Ramos (cell line): Measurements from ENCODE around the gene MESD.

Experiments used
- in situ Hi-C: fragments of 300-500 bp; cut with MboI; formaldehyde crosslinking; loops from one replicate; pipeline ENCODE4 v1.14.3; 2022; ENCODE audit warnings: low sequenced_read_pairs; ENCODE audit not compliant: unreplicated experiment

The MESD gene

DNA sequence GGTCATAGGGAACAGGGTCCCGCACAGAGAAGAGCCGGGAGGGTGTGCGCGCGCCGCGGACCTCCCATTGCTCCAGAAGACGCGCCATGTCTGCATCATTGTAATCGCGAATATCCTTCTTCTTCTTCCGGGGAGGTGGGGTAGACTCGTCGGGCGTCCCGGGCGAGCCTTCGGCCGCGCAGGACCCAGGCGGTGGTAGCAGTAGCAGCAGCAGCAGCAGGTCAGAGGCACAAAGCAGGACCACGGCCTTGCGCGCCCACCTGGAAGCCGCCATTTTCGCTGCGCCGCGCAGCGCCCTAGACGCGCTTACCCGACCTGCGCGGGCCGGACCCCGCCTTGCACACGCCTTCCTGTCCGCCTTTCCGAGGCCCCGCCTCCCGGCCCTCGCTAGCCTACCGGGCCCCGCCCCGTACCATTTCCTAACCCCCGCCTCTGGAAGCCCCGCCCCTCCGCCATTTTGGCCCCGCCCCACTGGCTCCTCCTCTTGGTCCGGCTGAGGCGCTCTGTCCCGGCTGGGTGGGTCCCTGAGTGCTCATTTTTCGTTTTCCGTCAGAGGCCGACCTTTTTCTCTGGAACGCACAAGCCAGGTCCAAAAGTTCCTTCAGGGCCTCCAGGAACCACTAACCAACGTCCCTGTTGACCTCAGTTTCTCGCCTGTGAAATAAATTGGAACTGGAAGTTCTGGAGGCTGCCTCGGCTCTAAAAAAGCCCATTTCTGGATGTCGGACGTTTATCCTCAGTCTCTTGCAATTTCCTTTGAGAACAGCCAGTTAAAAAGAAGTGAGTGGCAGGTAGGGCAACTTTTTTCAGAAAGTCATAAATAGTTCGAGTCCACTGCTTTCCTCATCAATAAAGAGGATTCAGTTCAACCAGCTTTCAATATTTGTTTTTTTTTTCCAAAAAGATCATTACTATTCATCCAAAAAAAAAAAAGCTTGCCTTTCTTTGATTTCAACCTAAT, at the start of gene MESD:
Gene MESD (minus strand): TSS at position 302 of the 961 bp plus-strand sequence. CDS start 28 bp downstream, at position 274.
- in situ Hi-C loops: loop anchor here (25.0 kb wide), 1 partner anchor 873 kb away; no protein-coding TSS in a partner anchor

DNA sequence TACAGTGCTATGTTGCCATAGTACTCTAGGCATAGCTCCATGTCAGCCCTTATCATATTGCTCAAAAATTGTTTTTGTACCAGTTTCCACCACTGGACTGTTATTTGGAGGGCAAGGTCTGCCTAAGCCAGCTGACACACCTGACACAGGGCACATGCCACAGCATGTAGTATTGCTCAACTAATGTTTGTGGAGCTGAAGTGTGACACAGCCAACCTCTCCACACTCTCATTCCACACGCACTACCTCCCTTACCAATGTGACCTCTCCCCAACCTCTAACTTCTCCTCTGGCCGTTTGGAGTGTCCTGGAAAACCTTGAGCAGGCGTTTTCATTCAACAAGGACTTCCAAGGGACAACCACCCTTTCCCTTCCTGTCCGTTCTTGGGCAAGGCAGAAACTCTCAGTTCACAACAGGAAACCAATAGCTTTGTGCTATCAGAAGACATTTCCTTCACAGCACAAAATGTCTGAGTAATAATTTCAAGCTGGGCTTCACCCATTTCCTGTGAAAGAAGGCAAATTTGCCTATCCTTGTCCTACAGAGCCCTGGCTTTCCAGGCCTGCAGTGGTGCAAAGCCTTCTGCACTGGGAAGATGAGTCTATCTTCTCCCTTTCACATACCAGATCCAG, 49.5 kb upstream of the MESD start:
- in situ Hi-C loops: no loop called here

DNA sequence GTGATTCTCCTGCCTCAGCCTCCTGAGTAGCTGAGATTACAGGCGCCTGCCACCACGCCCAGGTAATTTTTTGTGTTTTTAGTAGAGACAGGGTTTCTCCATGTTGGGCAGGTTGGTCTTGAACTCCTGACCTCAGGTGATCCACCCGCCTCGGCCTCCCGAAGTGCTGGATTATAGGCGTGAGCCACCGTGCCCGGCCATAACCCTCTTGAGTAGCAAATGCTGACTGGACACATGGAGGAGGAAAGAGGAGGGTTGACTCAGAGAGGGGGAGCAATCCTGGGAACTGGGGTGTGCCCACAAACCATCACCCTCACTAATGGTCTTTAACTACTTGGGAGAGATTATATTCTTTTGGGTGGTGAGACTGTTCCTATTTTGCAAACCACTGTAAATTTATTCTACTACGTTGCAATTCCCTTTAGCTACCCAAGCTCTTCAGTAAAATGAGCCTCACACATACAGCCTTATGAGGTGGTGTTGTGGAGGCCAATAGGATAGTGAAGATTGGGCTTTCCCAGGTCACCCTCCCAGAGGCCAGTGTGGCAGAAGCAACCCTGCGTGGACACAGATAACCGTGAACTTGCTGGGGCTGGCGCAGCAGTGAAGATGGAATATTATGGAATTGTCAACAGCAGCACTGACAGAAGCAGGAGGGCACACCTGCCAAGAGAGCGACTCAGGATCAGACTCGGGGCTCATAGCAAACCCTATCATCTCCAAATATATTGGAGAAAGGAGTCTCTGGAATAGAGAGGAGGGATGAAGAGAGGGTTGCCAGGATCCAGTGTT, 48.5 kb upstream of the MESD start:
- in situ Hi-C loops: no loop called here

DNA sequence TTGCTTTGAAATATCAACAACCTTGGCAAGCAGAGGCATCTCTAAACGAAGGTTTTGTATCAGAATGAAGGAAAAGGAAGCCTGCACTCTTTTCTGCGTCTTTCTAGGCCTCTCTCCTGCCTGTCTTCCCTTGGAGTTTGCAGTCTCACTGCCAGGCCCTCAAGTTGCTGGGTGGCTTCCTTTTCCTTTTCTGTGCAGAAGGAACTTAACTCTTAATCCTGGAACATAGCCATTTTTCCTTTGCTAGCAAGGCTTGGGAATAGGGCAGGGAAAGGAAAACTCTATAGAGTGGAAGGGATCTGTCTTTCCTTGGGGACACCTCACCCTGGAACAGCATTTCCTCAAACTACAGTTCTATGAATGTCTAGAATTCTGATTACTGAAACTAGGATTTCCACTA, 43.9 kb upstream of the MESD start:
- in situ Hi-C loops: no loop called here

DNA sequence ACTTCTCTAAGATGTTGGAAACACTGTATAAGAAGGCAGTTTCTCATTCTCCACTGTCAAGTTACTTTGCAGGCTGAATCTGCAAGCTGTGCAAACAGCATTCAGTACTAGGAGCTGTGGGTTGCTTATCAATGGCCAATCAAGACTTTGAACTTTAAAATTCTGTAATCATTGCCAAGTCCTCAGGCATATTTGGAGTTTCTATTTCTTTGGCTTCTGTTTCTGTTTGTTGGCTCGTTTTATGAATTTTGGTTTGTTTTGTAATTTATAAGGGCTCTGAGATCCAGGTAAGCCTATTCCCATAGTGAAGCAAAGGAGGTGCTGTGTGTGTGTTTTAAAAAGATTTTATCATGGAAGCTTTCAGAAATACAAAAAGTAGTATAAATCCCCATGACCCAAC, 43.2 kb upstream of the MESD start:
- in situ Hi-C loops: no loop called here

DNA sequence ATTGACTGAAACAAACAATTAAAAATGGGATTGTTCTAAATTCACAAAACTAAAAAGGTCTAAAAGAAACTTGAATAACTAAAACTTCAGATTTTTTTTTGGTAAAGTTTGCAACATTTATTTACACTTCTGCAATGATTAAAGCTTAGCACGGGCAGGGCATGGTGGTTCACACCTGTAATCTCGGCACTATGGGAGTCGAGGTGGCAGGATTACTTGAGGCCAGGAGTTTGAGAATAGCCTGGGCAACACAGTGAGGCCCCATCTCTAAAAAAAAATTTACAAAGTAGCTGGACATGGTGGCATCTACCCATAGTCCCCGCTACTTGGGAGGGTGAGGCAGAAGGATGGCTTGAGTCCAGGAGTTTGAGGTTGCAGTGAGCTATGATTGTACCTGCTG, 42.7 kb upstream of the MESD start:
- in situ Hi-C loops: no loop called here

DNA sequence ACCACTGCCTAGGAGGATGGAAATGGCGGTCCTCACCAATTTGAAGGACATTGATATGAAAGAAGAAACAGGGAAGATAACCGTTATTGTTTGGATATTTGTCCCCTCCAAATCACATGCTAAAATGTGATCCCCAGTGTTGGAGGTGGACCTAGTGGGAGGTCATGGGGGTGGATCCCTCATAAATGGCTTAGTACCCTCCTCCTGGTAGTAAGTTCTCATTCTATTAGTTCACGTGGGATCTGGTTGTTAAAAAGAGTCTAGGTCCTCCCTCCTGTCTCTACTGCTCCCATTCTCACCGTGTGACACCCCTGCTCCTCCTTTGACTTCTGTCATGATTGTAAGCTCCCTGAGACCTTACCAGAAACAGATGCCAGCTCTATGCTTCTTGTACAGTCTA, 41.6 kb upstream of the MESD start:
- in situ Hi-C loops: no loop called here

DNA sequence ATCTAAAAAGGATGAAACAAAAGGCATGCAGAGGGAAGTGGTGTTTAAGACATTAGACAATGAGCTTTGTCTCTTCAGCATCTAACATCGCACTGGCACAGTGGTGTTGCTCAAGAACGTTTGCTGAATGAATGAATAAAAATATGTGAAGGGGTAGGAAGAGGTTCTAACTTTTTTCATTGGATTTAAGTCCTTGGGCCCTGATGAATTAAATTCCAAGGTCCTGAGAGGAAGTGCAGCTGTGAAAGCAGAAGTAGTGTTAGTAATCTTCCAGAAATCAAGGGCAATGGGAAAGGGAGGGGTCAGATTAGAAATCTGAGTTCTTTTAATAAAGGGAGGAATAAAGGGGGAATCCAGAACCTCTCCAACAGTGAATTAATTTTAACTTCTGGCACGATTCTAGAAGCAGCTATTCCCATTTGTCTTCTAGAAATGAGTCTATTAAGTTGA, 40.7 kb upstream of the MESD start:
- in situ Hi-C loops: no loop called here

DNA sequence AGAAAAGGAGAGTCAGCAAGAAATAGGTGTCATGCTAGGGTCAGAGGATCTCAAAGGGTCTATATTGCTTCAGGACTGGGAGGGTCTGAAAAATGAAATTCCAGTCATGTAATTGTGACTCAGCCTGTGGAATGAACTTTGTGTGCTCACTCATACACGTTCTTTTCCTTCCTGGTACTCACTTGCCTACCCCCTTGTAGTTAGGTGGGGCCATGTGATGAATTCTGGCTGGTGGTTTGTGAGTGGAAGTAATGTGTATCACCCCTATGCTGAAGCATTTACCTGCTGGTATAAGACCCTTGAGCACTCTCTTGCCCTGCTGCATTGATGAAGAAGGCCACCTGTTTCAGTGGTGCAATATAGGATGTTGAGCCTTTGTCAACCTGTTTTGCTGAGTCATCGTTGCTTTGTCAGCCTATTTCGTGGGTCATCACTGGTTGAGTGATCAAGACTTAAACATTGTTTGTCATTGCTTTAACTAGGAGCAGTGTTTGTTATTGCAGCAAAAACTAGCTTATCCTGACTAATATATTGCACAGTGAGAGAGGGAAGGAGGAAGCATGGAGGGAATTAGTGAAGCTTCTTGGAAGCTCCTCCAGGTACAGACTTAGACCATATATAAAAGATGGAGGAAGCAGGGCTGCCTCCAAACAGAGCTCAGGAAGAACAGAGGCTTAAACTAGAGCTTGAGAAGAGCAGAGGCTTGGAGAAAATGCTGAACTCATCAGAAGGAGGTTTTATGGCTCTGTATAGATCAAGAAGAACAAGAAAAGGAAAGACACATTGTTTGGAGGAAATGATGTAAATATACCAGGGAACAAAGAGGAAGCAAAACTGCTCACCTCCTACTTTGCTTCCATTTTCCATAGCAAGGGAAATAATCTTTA, 40.0 kb upstream of the MESD start:
- in situ Hi-C loops: no loop called here

DNA sequence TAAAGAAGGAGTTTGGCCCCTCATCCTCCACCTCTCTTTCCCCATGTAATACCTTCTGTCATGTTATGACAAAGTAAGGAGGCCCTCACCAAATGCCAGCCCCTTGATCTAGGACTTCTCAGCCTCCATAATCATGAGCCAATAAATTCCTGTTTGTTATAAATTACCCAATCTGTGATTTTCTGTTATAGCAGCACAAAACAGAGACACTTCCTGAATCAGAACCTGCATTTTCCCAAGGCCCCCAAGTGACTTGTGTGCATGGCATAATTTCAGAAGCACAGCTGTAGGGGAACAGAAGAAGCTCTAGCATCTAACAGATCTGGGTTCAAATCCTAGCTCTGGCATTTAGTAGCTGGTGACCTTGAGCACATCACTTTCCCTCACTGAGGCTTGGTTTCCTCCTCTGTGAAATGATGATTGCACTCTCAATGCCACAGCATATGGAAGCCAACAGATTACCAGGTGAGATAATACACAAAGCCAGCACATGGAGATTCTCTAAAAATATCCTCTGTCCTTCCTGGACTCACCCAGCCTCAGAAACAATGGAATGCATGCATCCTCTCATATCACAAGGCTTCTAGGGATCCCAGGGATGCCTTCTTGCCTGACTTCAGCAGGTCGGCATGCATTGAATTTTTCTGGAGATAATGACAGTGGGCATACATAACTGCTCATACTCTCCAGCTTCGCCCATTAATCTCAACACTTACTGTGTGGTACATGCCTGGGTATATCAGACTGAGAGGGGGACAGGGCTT, 37.4 kb upstream of the MESD start:
- in situ Hi-C loops: no loop called here

DNA sequence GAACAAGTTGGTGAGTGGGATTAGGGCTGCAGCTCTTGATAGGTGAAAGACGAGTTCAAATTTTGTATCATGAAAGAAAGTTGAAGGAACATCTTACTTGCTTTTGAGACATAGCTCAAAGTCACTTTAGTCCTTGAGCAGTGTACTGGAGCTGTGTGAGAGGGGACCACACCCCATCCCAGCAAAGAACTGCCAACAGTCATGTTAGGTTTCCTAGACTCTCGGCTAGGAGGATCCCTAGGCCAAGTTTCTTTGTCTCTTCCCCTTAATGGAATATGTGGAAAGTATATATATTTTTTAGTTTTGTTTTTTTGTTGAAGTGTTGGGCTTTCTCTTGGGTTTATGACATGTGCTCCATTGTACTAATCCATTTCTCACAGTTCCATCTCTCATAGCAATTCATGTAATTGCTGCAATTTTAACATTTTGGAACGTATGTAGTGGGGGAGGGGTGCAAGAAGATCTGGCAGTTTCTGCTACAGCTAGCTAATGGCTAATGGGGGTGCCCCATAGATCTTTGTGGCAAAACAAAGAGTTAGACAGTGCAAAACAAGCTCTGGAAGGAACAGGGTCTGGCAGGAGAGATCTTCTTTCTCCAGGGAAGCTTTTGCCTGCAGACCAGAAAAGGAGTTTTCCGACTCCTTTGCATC, 36.2 kb upstream of the MESD start:
- in situ Hi-C loops: no loop called here

DNA sequence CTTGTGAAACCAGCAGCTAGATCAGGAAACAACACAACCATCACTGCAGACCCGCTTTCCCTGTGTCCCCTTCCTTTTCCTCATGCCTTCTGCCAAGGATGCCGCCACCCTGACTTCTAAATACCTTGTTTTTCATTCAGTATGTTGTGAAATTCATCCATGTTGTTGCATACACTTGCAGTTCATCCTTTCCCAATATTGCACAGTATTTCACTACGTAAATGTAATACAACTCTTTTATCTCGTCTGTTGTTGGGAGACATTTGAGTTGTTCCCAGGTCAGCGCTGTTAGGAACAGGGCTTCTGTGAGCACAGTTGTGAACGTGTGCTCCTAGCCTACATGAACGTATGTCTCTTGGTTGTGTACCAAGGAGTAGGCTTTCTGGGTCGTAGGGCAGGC, 35.3 kb upstream of the MESD start:
- in situ Hi-C loops: no loop called here

DNA sequence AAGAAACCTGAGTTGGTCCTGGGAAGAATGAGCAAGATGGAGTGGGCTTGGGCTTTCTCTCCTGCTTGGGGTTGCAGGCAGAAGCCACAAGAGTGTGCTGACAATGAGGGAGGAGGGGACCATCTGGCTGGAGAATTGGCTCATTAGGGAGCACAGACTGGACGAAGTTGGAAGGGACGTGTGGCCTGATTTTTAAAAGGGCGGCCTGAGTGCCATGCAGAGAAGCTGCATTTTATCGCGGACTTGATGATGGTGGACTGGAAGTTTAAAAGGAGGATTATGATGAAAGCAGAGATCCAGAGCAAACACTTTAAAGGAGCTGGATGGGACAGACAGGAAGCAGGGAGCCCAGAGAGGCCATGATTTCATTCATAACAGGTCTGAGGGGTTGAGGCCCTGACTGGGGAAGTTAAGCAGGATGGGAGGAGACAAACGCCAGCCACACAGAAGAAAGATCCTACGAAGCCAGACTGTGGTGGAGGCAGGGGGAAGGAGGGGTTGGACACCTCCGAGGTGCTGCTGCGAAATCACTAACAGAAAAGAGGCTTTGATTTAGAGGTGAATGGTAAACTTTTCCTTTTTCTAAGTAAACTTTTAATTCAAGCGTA, 34.8 kb upstream of the MESD start:
- in situ Hi-C loops: no loop called here

DNA sequence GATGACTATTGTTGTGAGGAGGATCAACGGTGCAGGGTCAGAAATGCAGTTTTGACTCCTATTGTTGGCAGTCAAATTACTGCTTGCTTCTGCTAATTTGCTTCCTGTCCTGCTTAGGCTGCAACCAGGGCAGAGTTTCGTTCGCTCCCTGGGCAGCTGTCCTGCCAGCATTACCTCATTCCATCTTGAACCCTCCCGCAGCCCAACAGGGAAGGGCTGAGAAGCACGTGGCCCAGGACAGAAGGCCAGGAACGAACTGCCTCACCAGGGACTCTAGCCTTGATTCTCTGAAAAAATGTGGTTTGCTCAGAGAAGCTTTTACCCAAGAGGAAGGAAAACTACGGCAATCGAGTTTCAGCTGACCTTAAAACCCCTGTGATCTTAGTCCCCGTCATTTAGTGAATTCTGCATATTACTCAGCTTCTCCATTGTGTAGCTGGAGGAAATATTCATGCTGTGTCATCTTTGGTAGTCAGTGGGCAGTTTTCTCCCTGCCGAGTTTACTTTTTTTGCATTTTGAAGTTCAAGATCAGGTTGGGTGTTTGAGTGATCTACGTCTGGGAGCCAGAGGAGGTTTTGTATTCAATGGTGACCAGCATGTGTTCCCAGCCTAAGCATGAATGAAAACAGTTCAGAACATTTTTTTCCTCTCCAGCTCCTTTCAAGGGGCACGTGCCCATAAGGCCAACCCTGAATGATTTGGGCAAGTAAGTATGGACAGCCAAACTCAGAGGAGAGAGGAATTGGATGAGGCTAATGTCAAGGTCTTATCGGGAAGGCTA, 34.1 kb upstream of the MESD start:
- in situ Hi-C loops: no loop called here

DNA sequence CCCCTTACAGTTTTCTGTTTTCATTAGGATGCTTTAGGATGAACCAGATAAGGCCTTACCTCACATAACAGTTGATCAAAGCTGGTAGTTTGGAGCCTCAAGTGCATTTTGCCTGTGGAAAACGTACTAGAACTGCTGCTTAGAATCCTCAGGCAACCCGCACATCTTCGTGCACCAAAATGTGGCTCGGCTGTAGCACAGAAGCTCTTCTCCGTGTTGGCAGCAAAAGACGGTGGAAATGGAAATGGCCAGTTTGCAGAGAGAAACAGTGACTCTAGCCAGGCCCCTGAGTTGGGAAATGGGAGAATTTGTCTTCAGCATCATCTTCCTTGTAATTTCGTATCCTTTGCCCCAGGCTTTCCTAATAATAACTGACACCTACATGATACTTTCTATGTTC, 31.7 kb upstream of the MESD start:
- in situ Hi-C loops: no loop called here

DNA sequence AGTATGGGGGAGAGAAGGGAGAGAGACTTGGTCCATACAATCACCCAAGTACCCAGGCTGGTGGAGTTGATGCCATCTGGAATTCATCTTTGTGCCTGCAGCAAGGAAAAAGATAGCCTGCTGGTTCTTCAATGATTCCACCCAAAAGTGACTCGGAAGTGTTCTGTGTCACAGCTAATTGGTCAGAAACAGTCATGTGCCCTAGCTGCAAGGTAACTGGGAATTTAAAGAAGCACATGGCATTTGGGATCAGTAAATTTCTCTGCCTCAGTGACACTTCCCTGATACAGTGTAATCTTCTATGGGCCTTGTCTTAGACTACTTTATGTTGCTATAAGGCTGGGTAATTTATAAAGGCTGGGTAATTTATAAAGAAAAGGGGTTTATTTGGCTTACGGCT, 28.6 kb upstream of the MESD start:
- in situ Hi-C loops: no loop called here

DNA sequence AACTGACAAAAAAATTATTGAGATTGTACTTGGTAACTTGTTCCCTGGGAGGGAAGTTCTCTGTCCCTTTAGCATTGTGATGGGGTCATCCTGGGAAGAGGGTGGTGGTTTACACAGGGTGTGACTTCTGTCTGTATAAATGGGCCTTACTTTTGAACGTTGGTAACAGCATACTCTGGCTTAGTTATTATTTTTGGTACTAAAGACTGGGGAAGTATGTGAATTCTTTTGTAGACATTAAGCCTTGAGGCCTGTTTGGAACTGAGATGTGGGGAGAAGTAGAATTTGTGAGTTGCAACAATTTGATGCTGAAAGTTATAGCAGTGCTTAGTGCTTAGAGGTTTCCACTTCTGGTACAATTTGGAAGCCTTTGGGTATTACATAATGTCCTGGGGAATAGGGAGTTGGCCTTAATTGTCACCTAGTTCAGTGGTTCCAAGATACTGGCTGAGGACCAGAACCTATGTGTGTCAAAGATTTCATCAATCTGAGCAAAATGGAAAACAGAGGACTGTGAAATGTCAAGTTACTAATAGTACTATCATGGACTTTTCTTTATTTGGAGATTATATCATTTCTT, 27.0 kb upstream of the MESD start:
- in situ Hi-C loops: no loop called here
